HG03108 (cell line): Measurements from ENCODE around the gene ZFR2.
A peak's percentile ranks its signal among the peaks of the same experiment; 100 is the strongest.
"Not testable (repeated sequence)": the region's sequence is repeated elsewhere in the genome, so short reads cannot be mapped to it uniquely, and the experiment has no call there.

Experiments
- ATAC-seq: cut with Tn5 transposase; IDR thresholded peaks from one replicate; pipeline ENCODE4 v1.9.1; 2021; ENCODE audit warnings: moderate library complexity; ENCODE audit not compliant: unreplicated experiment

Gene ZFR2

GRCh38 chr19:3816566-3817218 is 52.1 kb downstream of the ZFR2 start:
- no peak for ATAC-seq

GRCh38 chr19:3816148-3816547 is 52.7 kb downstream of the ZFR2 start:
- not testable (repeated sequence) for ATAC-seq

- ATAC-seq, result no peak
Measured at GRCh38 chr19:3814648-3815047, 54.2 kb downstream of the ZFR2 start.

- no peak for ATAC-seq
Measured at GRCh38 chr19:3813473-3814392, 55.1 kb downstream of the ZFR2 start.

- ATAC-seq, result peak; percentile 12
Measured at GRCh38 chr19:3810708-3811355, 58.0 kb downstream of the ZFR2 start.

- peak; percentile 47 for ATAC-seq
Measured at GRCh38 chr19:3809881-3810707, 58.7 kb downstream of the ZFR2 start.

- no peak for ATAC-seq
Measured at GRCh38 chr19:3808420-3809143, 60.3 kb downstream of the ZFR2 start.

GRCh38 chr19:3807574-3808354 is 61.1 kb downstream of the ZFR2 start:
- no peak for ATAC-seq

GRCh38 chr19:3807131-3807480 is 61.7 kb downstream of the ZFR2 start:
- no peak for ATAC-seq

GRCh38 chr19:3805859-3806258 is 63.0 kb downstream of the ZFR2 start:
- no peak for ATAC-seq

- no peak for ATAC-seq
Measured at GRCh38 chr19:3804429-3804828, 64.4 kb downstream of the ZFR2 start.

- no peak for ATAC-seq
Measured at GRCh38 chr19:3803986-3804385, 64.9 kb downstream of the ZFR2 start.

- ATAC-seq, result no peak
Measured at GRCh38 chr19:3803114-3803888, 65.5 kb downstream of the ZFR2 start.

- ATAC-seq, result no peak
Measured at GRCh38 chr19:3801412-3802096, 67.3 kb downstream of the ZFR2 start.

GRCh38 chr19:3800996-3801395 is 67.8 kb downstream of the ZFR2 start:
- no peak for ATAC-seq

- ATAC-seq, result no peak
Measured at GRCh38 chr19:3798137-3798536, 70.7 kb downstream of the ZFR2 start.

- no peak for ATAC-seq
Measured at GRCh38 chr19:3796358-3796757, 72.5 kb downstream of the ZFR2 start.

GRCh38 chr19:3793799-3794198 is 75.0 kb downstream of the ZFR2 start:
- no peak for ATAC-seq
